Smooth muscle cell (in vitro differentiated cells): ENCODE data around the gene EI24. TPM values are rescaled to one million over a fixed set of nuclear protein-coding genes. Genes with fewer than 3 reads are reported as not detected.

Experiments used
- DNase-seq: peaks from one replicate; lab custom pipeline; 2025; ENCODE audit not compliant: unreplicated experiment; lab: John Stamatoyannopoulos, UW
- H2AFZ ChIP-seq: fragments of 200-600 bp; sonication (generic); 2 replicates; pipeline ENCODE4 v1.6.0; 2016; ENCODE audit warnings: antibody characterized with exemption, low read depth, mild to moderate bottlenecking
- H3F3A ChIP-seq: fragments of 200-600 bp; sonication (generic); 2 replicates; pipeline ENCODE4 v1.6.0; 2017; ENCODE audit warnings: antibody characterized with exemption, low read depth
- H3K27ac ChIP-seq: fragments of 200-600 bp; sonication (generic); 2 replicates; pipeline ENCODE4 v1.5.1; 2016; ENCODE audit warnings: low read depth, mild to moderate bottlenecking
- H3K27me3 ChIP-seq: fragments of 200-600 bp; sonication (generic); 2 replicates; pipeline ENCODE4 v1.6.1; 2016; ENCODE audit warnings: low read depth, mild to moderate bottlenecking
- H3K36me3 ChIP-seq: fragments of 200-600 bp; sonication (generic); 2 replicates; pipeline ENCODE4 v1.5.1; 2016; ENCODE audit warnings: low read depth
- H3K4me1 ChIP-seq: fragments of 200-600 bp; sonication (generic); 2 replicates; pipeline ENCODE4 v1.5.1; 2016; ENCODE audit warnings: low read depth
- H3K4me2 ChIP-seq: fragments of 200-600 bp; sonication (generic); 2 replicates; pipeline ENCODE4 v1.6.0; 2016; ENCODE audit warnings: mild to moderate bottlenecking
- H3K4me3 ChIP-seq: fragments of 200-600 bp; sonication (generic); 2 replicates; pipeline ENCODE4 v1.5.1; 2016; ENCODE audit warnings: mild to moderate bottlenecking
- H3K79me2 ChIP-seq: fragments of 200-600 bp; sonication (generic); 2 replicates; pipeline ENCODE4 v1.6.0; 2016; ENCODE audit warnings: low read depth, mild to moderate bottlenecking
- H3K9ac ChIP-seq: fragments of 200-600 bp; sonication (generic); 2 replicates; pipeline ENCODE4 v1.6.0; 2016; ENCODE audit warnings: low read depth
- H3K9me3 ChIP-seq: fragments of 200-600 bp; sonication (generic); replicated peaks from 2 replicates; pipeline ENCODE4 v1.5.1; 2016; ENCODE audit warnings: low read depth
- H4K20me1 ChIP-seq: fragments of 200-600 bp; sonication (generic); 2 replicates; pipeline ENCODE4 v1.6.0; 2016; ENCODE audit warnings: low read depth
- CTCF ChIP-seq: fragments of 200-600 bp; sonication (generic); IDR thresholded peaks from 2 replicates; pipeline ENCODE4 v1.5.1; 2017; ENCODE audit warnings: borderline replicate concordance, mild to moderate bottlenecking, antibody characterized with exemption; ENCODE audit not compliant: insufficient read depth, poor library complexity, severe bottlenecking
- WGBS: methylation state at CpG from one replicate; pipeline ENCODE4 v1.1.7; 2016; ENCODE audit warnings: low lambda C conversion rate; 5-methylcytosine and 5-hydroxymethylcytosine counted together
- polyA plus RNA-seq: library from polyadenylated mRNA; unstranded; fragments of >200 nt; fragmentation: Nextera tagmentation; extraction: Ambion mirVana; gene quantifications from 2 replicates; pipeline ENCODE4 v1.2.1, GENCODE V29; 2016
- total RNA-seq: library from RNA; depleted of rRNA; stranded (reverse); fragments of >200 nt; gene quantifications from 2 replicates; pipeline ENCODE4 v1.2.3, GENCODE V29; 2014

EI24 gene
- total and polyA plus RNA-seq, 2 experiments from 2014 or later = 130 to 154 TPM

GRCh38 chr11:125588505-125588904 is 19.2 kb downstream of the EI24 start:
- no peak for DNase-seq
- H2AFZ ChIP-seq = no peak overlapping the region
- no peak for TF ChIP-seq CTCF
- H3K27me3 ChIP-seq = no peaks in the 10 kb centered on the region
- no peak overlapping the region for H3K9ac ChIP-seq
- no peak overlapping the region for H3K27ac ChIP-seq
- H3F3A ChIP-seq = no peaks in the 10 kb centered on the region
- H3K4me1 ChIP-seq = peaks cover 6% of the 10 kb centered on the region
- H3K9me3 ChIP-seq = no peaks in the 10 kb centered on the region
- H4K20me1 ChIP-seq = peaks cover under 1% of the 10 kb centered on the region
- peaks cover 14% of the 10 kb centered on the region for H3K79me2 ChIP-seq
- H3K4me3 ChIP-seq = no peak overlapping the region
- 52% methylated on average over 3 of the region's 3 CpGs for WGBS
- no peak overlapping the region for H3K4me2 ChIP-seq
- H3K36me3 ChIP-seq = no peaks in the 10 kb centered on the region

GRCh38 chr11:125591649-125592304 is 22.5 kb downstream of the EI24 start:
- peak; percentile 61 for DNase-seq
- Histone ChIP-seq H3F3A (no peaks in the 10 kb centered on the region), H3K4me2 (peak overlapping the region; percentile 87), H4K20me1 (peaks cover 24% of the 10 kb centered on the region), H3K4me3 (peak overlapping the region; percentile 68), H3K27ac (peak overlapping the region; percentile 96), H3K79me2 (peaks cover 47% of the 10 kb centered on the region), H3K9ac (peak overlapping the region; percentile 94), H3K9me3 (no peaks in the 10 kb centered on the region), H3K36me3 (peaks cover 4% of the 10 kb centered on the region), H2AFZ (peak overlapping the region; percentile 83), H3K27me3 (no peaks in the 10 kb centered on the region), H3K4me1 (peaks cover 13% of the 10 kb centered on the region)
- WGBS = 7% methylated on average over 27 of the region's 30 CpGs
- no peak for TF ChIP-seq CTCF

- under 1% methylated on average over 55 of the region's 55 CpGs for WGBS
- peak within 1 kb of the TSS; percentile 90 for H3K4me2 ChIP-seq
- H3K9me3 ChIP-seq = no peaks in the 10 kb centered on the region
- peaks cover 26% of the 10 kb centered on the region for H4K20me1 ChIP-seq
- peaks cover 54% of the 10 kb centered on the region for H3K79me2 ChIP-seq
- peak within 1 kb of the TSS; percentile 83 for H2AFZ ChIP-seq
- peak within 1 kb of the TSS; percentile 87 for H3K4me3 ChIP-seq
- peaks cover 11% of the 10 kb centered on the region for H3K36me3 ChIP-seq
- TF ChIP-seq CTCF = no peak
- no peaks in the 10 kb centered on the region for H3F3A ChIP-seq
- peak within 1 kb of the TSS; percentile 94 for H3K9ac ChIP-seq
- H3K27me3 ChIP-seq = no peaks in the 10 kb centered on the region
- peak within 1 kb of the TSS; percentile 96 for H3K27ac ChIP-seq
- peak; percentile 88 for DNase-seq
- H3K4me1 ChIP-seq = peaks cover 13% of the 10 kb centered on the region
These were observed 23.2 kb downstream of the EI24 start, which contains the start of gene STT3A for GRCh38 chr11:125592305-125593113. STT3A (plus strand) TSS chr11:125592852; CDS start chr11:125595916, 3,064 bp downstream.
